Upper lobe of left lung (tissue), 4 donors: Measurements from ENCODE around the gene TLE3.

ENCODE experiments used
- EP300 ChIP-seq, 4 donors: sonication (generic); formaldehyde crosslinking; IDR thresholded peaks; one replicate each; pipeline ENCODE4 v1.5.1; 2017; ENCODE audit warnings: antibody characterized with exemption in 4 of 4, control low read depth in 2 of 4
- POLR2A ChIP-seq, 4 donors: fragments of 450-650 bp; IDR thresholded peaks; one replicate each; pipeline ENCODE4 v1.5.1; 2016 to 2017; ENCODE audit warnings: antibody characterized with exemption in 4 of 4, mild to moderate bottlenecking in 2 of 4
- POLR2AphosphoS5 ChIP-seq, 2 donors: sonication (generic); formaldehyde crosslinking; IDR thresholded peaks; one replicate each; pipeline ENCODE4 v1.5.1; 2017; ENCODE audit warnings: antibody characterized with exemption in 2 of 2
- TF ChIP-seq, protein P1 (sequence below), 6 experiments: fragments of 450-650 bp in 4 of 6; fragments of 200-600 bp in 2 of 6; sonication (generic) in 2 of 6; IDR thresholded peaks; one replicate each; pipeline ENCODE4 v1.5.1; 2016 to 2019; ENCODE audit warnings: antibody characterized with exemption in 6 of 6

DNA sequence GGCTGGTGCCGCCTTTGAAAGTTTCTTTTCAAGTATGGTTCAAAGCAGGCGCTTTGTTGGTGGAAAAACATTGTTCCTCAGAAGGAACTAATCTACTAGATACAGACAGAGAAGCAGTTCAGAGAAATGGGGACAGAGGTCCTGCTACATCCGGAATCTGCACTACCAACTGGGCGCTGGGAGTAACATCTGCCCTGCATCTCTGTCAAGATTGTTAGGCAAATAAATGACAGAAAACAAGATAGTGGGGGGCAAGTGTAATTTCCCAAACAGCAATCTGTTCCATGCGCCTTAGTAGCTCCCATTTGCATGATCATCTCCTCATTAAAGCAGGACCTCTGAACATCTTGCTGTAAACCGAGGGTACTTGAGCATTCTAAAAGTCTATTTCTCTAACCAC is 17.4 kb downstream of the TLE3 start:
- TF ChIP-seq POLR2AphosphoS5 (IDR thresholded peaks at IDR 0.05) (no peak), POLR2A (IDR thresholded peaks at IDR 0.05) (no peak), EP300 (IDR thresholded peaks at IDR 0.05) (no peak)
- TF ChIP-seq, protein P1, sequence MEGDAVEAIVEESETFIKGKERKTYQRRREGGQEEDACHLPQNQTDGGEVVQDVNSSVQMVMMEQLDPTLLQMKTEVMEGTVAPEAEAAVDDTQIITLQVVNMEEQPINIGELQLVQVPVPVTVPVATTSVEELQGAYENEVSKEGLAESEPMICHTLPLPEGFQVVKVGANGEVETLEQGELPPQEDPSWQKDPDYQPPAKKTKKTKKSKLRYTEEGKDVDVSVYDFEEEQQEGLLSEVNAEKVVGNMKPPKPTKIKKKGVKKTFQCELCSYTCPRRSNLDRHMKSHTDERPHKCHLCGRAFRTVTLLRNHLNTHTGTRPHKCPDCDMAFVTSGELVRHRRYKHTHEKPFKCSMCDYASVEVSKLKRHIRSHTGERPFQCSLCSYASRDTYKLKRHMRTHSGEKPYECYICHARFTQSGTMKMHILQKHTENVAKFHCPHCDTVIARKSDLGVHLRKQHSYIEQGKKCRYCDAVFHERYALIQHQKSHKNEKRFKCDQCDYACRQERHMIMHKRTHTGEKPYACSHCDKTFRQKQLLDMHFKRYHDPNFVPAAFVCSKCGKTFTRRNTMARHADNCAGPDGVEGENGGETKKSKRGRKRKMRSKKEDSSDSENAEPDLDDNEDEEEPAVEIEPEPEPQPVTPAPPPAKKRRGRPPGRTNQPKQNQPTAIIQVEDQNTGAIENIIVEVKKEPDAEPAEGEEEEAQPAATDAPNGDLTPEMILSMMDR (IDR thresholded peaks at IDR 0.05): no peak
